K562 (cell line): ENCODE data around the gene FIS1. TPM values are rescaled to one million over a fixed set of nuclear protein-coding genes. Genes with fewer than 3 reads are reported as not detected.
A peak's percentile ranks its signal among the peaks of the same experiment; 100 is the strongest.

ENCODE experiments used
- ARID1B ChIP-seq: fragments of 450-650 bp; IDR thresholded peaks from 2 replicates; pipeline ENCODE4 v1.6.1; 2016; ENCODE audit warnings: antibody characterized with exemption, mild to moderate bottlenecking, inconsistent platforms
- ARID3A ChIP-seq: IDR thresholded peaks from 2 replicates; pipeline ENCODE4 v1.6.1; 2012; ENCODE audit warnings: low read depth, low read length, improper control_type of control experiment, borderline replicate concordance
- CBFA2T2 ChIP-seq: fragments of 450-650 bp; conservative IDR thresholded peaks from 2 replicates; pipeline ENCODE4 v1.6.1; 2017; ENCODE audit warnings: mild to moderate bottlenecking
- EP300 ChIP-seq: IDR thresholded peaks from 2 replicates; pipeline ENCODE4 v1.6.1; 2012; ENCODE audit warnings: low read length, improper control_type of control experiment
- FIP1L1 ChIP-seq: fragments of 200-400 bp; formaldehyde crosslinking; IDR thresholded peaks from 2 replicates; pipeline ENCODE4 v1.6.1; 2018; ENCODE audit warnings: mild to moderate bottlenecking, low read depth, low read length; ENCODE audit not compliant: poor library complexity, severe bottlenecking
- HDGF ChIP-seq: fragments of 450-650 bp; IDR thresholded peaks from 2 replicates; pipeline ENCODE4 v1.6.1; 2016
- HMGN3 ChIP-seq: IDR thresholded peaks from 2 replicates; pipeline ENCODE4 v1.6.1; 2011; ENCODE audit warnings: borderline replicate concordance, low read depth, mild to moderate bottlenecking, mixed read lengths, low read length; ENCODE audit not compliant: insufficient read length; ENCODE audit errors: extremely low read depth
- HSF4 ChIP-seq: fragments of 250-450 bp; sonication (Bioruptor Pico); IDR thresholded peaks from 2 replicates; pipeline ENCODE4 v2.1.2; 2022; ENCODE audit warnings: mild to moderate bottlenecking, moderate library complexity, borderline replicate concordance
- JUND ChIP-seq, 2 experiments: IDR thresholded peaks; 2 replicates in 1 of 2; 3 replicates in 1 of 2; pipeline ENCODE4 v1.6.1; 2011; ENCODE audit warnings: borderline replicate concordance in 2 of 2, low read depth in 2 of 2, low read length in 2 of 2, improper control_type of control experiment in 1 of 2, missing biosample characterization in 1 of 2, missing genetic modification characterization in 1 of 2, missing genetic modification reagents in 1 of 2
- MAFK ChIP-seq: IDR thresholded peaks from 2 replicates; pipeline ENCODE4 v1.6.1; 2011; ENCODE audit warnings: low read length, improper control_type of control experiment
- MEF2D ChIP-seq: conservative IDR thresholded peaks from 2 replicates; pipeline ENCODE4 v1.6.1; 2016; ENCODE audit warnings: low read depth, missing genetic modification characterization, missing compliant biosample characterization
- MTA2 ChIP-seq: fragments of 450-650 bp; IDR thresholded peaks from 2 replicates; pipeline ENCODE4 v1.6.1; 2016; ENCODE audit warnings: low read depth
- NBN ChIP-seq: fragments of 450-650 bp; IDR thresholded peaks from 2 replicates; pipeline ENCODE4 v1.6.1; 2016; ENCODE audit warnings: low read depth, mild to moderate bottlenecking
- PHB2 ChIP-seq: fragments of 450-650 bp; IDR thresholded peaks from 2 replicates; pipeline ENCODE4 v1.6.1; 2017; ENCODE audit warnings: low read depth
- RBBP5 ChIP-seq: fragments of 200-600 bp; sonication (generic); IDR thresholded peaks from 2 replicates; pipeline ENCODE4 v1.6.1; 2012; ENCODE audit warnings: borderline replicate concordance, mild to moderate bottlenecking, low read length, control low read depth, inconsistent platforms; ENCODE audit not compliant: insufficient read depth, poor library complexity, severe bottlenecking
- SIRT6 ChIP-seq: IDR thresholded peaks from one replicate; pipeline ENCODE4 v1.6.1; 2012; ENCODE audit warnings: low read depth, mild to moderate bottlenecking, control low read depth, inconsistent platforms, low read length, moderate library complexity
- SNAPC5 ChIP-seq: fragments of 250-450 bp; sonication (Bioruptor Pico); IDR thresholded peaks from 2 replicates; pipeline ENCODE4 v1.8.0; 2021; ENCODE audit warnings: moderate library complexity, mild to moderate bottlenecking, inconsistent platforms
- ZBTB2 ChIP-seq: fragments of 450-650 bp; IDR thresholded peaks from 2 replicates; pipeline ENCODE4 v1.6.1; 2016; ENCODE audit warnings: antibody characterized with exemption
- ZNF395 ChIP-seq: fragments of 200-800 bp; sonication (Bioruptor generic); IDR thresholded peaks from 2 replicates; pipeline ENCODE4 v1.6.1; 2017; ENCODE audit warnings: missing genetic modification characterization, missing compliant biosample characterization
- ZNF511 ChIP-seq: sonication (generic); formaldehyde crosslinking; IDR thresholded peaks from 2 replicates; pipeline ENCODE4 v1.8.0; 2022; ENCODE audit warnings: mild to moderate bottlenecking, missing genetic modification reagents
- polyA plus RNA-seq, 8 experiments: library from polyadenylated mRNA; depleted of rRNA in 4 of 8; stranded (reverse) in 5 of 8; unstranded in 3 of 8; fragments of >200 nt; fragmentation: Nextera tagmentation in 2 of 8; fragmentation: Illumina TruSeq in 1 of 8; extraction: Ambion mirVana in 2 of 8; extraction: Trizol in 1 of 8; gene quantifications; 2 replicates each; pipeline versions ENCODE4 v1.2.1 to v1.2.3, GENCODE V29; 2011 to 2014; ENCODE audit warnings: inconsistent platforms in 1 of 8, missing spikeins in 1 of 8
- total RNA-seq, 7 experiments: library from RNA; depleted of rRNA in 6 of 7; stranded (reverse); fragments of >200 nt in 6 of 7; fragmentation: Illumina TruSeq in 2 of 7; extraction: Trizol in 2 of 7; gene quantifications; 2 replicates each; pipeline versions ENCODE4 v1.2.1 to v1.2.3, GENCODE V29; 2011 to 2021; ENCODE audit warnings: low replicate concordance in 1 of 7

The FIS1 gene
- total and polyA plus RNA-seq, 9 of the 15 experiments (the other 6 are each of a cell fraction or from before 2014, with no cell fraction given), result 86.0 to 257 (median 144) TPM

- TF ChIP-seq CBFA2T2 (peak; percentile 27; the same call in 1 of the 2 replicates), RBBP5 (peak; percentile 6), JUND (IDR thresholded peaks at IDR 0.05; ENCODE audit: borderline replicate concordance, low read depth, low read length) (0 out of 2 replicates have a peak, but pooled peaks have one; percentile 43), JUND (tag; IDR thresholded peaks at IDR 0.05; ENCODE audit: borderline replicate concordance, low read depth, low read length) (no peak; the same call in 2 of the 3 replicates), SNAPC5 (CRISPR knock-in tag) (no peak), MTA2 (peak; percentile 39; the same call in 1 of the 2 replicates), ZNF511 (CRISPR knock-in tag) (no peak), HMGN3 (peak; percentile 73), ARID3A (no peak), NBN (0 out of 2 replicates have a peak, but pooled peaks have one; percentile 45), ZBTB2 (0 out of 2 replicates have a peak, but pooled peaks have one; percentile 40), EP300 (peak; percentile 34; the same call in 1 of the 2 replicates), HDGF (no peak), MAFK (0 out of 2 replicates have a peak, but pooled peaks have one; percentile 8), FIP1L1 (peak; percentile 28), HSF4 (CRISPR knock-in tag) (no peak), ZNF395 (CRISPR knock-in tag) (0 out of 2 replicates have a peak, but pooled peaks have one; percentile 17), PHB2 (no peak), MEF2D (tag) (0 out of 2 replicates have a peak, but pooled peaks have one; percentile 21), SIRT6 (no peak), ARID1B (peak; percentile 66; the same call in 1 of the 2 replicates)
These were observed 1.1 kb downstream of the FIS1 start (continued) for GRCh38 chr7:101243646-101244374.
